ENCODE results near the gene FAM193A.
"Not testable (repeated sequence)": the region's sequence is repeated elsewhere in the genome, so short reads cannot be mapped to it uniquely, and the experiment has no call there.

Gene FAM193A

DNA sequence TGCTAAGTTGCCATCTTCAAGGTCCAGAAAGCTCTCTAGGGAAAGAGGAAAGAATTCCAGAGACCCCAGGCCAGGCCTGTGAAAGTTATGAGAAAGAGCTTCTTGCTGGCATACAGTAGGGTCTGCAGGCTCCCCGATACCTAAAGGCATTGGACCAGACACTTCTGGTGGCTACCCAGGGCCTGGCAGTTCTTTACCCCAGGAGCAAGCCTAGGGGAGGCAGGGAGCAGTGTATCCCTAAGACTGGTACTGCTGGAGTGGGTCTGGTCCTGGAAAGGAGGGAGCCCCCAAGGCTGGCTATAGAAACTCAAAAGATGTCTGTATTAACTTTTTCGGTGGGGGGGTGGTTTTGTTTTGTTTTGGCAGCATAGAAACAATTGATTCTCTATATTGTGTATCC is 19.8 kb upstream of the FAM193A start:
- no peak for DNase-seq (ENCODE audit: low spot score)

DNA sequence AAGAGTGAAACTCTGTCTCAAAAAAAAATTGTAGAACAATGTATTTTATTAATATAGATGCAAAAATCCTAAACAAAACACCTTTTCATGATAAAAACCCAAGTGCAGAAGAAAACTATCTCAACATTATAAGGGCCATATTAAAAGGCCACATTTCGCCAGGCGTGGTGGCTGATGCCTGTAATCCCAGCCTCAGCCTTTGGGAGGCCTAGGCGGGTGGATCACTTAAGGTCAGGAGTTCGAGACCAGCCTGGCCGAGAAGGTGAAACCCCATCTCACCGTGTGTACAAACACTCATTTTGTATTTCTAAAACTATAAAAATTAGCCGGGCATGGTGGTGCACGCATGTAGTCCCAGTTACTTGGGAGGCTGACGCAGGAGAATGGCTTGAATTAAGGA is 9.9 kb upstream of the FAM193A start:
- DNase-seq (ENCODE audit: low spot score) = no peak

- no peak for DNase-seq (ENCODE audit: low spot score)
Observed at GRCh38 chr4:2534904-2535375, 1.5 kb upstream of the FAM193A start.

GRCh38 chr4:2535376-2536192 is 863 bp upstream of the FAM193A start:
- peak; percentile 81 for DNase-seq (ENCODE audit: low spot score)

DNA sequence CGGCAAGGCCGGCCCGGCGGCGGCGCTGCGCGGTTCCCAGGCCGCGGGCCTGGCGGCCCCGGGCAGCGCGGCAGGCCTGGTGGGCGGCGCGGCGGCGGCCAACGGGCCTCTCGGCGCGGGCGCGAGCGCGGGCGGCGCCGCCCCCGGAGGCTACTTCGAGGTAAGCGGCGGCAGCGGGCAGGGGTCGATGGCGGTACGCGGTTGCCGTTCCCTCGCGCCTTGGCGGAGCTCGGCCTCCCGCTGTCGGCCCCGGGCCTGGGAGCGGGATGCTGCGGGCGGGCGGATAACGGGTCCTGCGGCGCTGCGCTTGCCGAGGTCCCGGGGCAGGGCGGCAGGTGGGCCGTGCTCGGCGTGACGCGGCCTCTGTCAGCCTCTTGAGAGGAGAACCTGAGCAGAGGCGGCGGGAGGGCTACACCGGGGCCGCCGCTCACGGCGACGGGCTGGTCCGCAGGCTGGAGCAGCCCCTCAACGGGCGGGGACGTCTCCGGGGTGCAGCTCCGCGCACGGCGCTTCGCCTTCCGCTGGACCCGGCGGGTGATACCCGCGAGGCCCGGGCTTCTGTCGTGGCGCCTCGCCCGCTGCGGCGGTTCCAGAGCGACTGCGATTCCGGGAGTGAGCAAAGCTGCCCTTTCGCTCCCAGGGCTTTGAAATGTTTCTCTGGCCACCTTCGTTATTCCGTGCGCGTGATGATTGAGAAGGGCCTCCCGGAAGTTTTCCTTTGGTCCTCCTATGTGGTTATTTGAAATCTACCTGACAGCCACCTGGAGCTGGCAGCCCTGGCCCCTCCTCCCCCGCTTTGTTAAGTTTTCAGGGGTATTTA is 774 bp downstream of the FAM193A start:
- DNase-seq (ENCODE audit: low spot score) = peak; percentile 77

GRCh38 chr4:2543580-2544191 is 7.2 kb downstream of the FAM193A start:
- not testable (repeated sequence) for DNase-seq (ENCODE audit: low spot score)

- no peak for DNase-seq (ENCODE audit: low spot score)
Observed at GRCh38 chr4:2545321-2546013, 9.0 kb downstream of the FAM193A start.

DNA sequence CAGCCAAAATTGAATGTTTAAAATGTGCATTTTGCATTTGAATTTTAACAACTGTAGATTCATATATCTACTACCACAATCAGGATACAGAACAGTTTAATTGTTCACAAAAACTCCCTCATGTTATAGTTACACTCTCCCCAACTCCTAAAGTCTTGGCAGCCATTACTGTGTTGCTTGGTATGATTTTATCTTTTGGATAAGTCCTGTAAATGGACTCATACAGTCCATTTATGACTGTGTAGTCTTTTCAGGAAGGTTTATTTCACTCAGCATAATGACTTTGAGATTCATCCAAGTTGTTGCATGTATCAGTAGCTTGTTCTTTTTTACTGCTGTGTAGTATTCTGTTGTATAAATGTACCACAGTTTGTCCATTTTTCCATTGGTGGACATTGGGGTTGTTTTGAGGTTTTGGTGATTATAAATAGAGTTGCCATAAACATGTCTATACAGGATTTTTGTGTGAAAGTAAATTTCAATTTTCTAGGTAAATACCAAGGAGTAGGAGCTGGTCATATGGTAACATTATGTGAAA is 9.9 kb downstream of the FAM193A start:
- no peak for DNase-seq (ENCODE audit: low spot score)

DNA sequence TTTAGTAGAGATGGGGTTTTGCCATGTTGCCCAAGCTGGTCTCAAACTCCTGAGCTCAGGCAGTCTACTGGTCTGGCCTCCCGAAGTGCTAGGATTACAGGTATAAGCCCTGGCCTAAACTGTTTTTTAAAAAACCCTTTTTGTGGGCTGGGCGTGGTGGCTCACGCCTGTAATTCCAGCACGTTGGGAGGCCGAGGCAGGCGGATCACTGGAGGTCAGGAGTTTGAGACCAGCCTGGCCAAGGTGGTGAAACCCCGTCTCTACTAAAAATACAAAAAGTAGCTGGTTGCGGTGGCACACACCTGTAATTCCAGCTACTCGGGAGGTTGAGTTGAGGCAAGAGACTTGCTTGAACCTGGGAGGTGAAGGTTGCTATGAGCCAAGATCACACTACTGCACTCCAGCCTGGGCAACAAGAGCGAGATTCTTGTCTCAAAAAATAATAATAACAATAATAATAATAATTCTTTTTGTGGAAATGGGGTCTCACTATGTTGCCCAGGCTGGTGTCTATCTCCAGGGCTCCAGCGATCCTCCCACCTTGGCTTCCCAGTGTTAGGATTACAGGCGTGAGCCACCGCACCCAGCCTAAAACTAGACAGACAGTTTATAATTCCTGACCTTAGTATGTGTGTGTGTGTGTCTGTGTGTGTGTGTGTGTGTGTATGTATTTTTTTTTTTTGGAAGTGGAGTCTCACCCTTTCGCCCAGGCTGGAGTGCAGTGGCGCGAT is 10.7 kb downstream of the FAM193A start:
- not testable (repeated sequence) for DNase-seq (ENCODE audit: low spot score)

DNA sequence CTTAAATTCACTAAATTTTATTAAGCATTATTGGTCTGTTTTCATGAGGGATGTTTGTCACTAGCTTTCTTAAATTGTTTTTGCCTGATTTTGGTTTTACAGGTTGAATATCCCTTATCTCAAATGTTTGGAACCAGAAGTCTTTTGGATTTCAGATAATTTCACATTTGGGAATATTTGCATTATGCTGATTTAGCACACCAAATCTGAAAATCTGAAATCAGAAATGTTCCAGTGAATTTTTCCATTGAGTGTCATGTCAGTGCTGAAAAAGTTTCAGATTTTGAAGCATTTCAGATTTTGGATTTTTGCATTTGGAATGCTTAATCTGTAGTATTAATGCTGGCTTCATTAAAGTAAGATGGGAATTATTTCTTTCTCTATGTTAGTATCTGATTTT is 14.7 kb downstream of the FAM193A start:
- no peak for DNase-seq (ENCODE audit: low spot score)

DNA sequence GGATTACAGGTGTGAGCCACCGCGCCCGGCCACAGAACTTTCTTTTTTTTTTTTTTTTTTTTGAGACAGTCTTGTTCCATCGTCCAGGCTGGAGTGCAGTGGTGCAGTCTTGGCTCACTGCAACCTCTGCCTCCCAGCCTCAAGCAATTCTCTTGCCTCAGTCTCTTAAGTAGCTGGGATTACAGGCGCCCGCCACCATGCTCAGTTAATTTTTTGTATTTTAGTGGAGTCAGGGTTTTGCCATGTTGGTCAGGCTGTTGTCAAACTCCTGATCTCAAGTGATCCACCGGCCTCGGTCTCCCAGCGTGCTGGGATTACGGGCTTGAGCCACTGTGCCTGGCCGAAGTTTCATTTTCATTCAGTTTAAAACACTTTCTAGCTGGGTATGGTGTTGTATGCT is 16.4 kb downstream of the FAM193A start:
- no peak for DNase-seq (ENCODE audit: low spot score)

DNA sequence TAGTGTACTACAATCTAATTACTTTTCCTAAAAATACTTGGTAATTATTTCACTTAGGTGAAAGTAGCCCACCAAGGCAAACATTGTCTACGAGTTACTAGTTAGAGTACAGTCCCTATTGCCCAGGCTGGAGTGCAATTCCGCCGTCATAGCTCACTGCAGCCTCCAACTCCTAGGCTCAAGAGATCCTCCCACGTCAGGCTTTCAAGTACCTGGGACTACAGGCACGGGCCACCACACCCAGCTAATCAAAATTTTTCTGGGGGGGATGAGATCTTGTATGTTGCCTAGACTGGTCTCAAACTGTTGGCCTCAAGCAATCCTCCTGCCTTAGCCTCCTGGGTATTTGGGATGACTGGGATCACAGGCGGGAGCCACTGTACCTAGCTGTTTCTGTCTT is 21.9 kb downstream of the FAM193A start:
- no peak for DNase-seq (ENCODE audit: low spot score)

DNA sequence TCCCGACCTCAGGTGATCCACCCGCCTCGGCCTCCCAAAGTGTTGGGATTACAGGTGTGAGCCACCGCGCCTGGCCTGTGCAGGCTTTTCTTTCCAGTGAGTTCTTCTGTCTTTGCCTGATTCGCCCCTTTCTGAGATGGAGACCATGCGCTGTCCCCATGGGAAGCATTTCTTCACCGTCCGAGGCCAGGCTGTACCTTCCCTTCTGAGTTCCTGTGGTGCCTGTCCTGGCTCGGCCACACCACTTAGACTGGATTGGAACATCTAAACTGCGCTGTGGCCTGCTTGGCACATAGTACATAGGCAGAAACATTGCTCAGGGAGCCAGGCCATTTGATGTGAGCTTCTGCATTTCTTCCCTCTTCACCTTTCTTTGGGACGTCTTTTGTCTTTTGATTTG is 23.7 kb downstream of the FAM193A start:
- no peak for DNase-seq (ENCODE audit: low spot score)

- no peak for DNase-seq (ENCODE audit: low spot score)
Observed at GRCh38 chr4:2565533-2565932, 29.1 kb downstream of the FAM193A start.

- no peak for DNase-seq (ENCODE audit: low spot score)
Observed at GRCh38 chr4:2570036-2570435, 33.6 kb downstream of the FAM193A start.

- no peak for DNase-seq (ENCODE audit: low spot score)
Observed at GRCh38 chr4:2570551-2571222, 34.2 kb downstream of the FAM193A start.

DNA sequence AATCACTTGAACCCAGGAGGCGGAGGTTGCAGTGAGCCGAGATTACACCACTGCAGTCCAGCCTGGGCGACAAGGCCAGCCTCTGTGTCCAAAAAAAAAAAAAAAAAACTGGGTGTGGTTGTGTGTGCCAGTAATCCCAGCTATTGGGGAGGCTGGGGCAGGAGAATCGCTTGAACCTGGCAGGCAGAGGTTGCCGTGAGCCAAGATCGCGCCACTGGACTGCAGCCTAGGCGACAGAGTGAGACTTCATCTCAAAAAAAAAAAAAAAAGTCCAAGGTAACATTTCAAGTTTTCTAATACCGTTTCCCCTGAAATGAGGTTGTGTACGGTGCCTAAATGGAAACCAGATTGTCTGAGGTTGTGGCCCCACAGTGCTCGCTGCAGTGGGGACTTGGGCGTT is 35.6 kb downstream of the FAM193A start:
- DNase-seq (ENCODE audit: low spot score) = no peak

GRCh38 chr4:2572866-2573265 is 36.4 kb downstream of the FAM193A start:
- no peak for DNase-seq (ENCODE audit: low spot score)

- DNase-seq (ENCODE audit: low spot score) = no peak
Observed at GRCh38 chr4:2574009-2574408, 37.6 kb downstream of the FAM193A start.

GRCh38 chr4:2574863-2575262 is 38.4 kb downstream of the FAM193A start:
- DNase-seq (ENCODE audit: low spot score) = no peak

DNA sequence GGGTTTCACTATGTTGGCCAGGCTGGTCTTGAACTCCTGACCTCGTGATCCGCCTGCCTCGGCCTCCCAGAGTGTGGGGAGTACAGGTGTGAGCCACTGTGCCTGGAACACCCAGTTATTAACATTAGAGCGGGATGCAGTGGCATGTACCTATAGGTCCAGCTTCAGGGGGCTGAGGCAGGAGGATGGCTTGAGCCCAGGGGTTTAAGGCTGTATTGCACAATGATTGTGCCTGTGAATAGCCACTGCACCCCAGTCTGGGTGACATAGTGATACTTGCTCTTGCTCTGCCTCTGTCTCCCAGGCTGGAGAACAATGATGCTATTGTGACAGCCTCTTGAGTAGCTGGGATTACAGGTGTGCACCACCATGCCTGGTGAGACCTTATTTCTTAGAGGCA is 39.8 kb downstream of the FAM193A start:
- no peak for DNase-seq (ENCODE audit: low spot score)

All from ecto neural progenitor cell (in vitro differentiated cells).